Measurements from ENCODE around the gene GVQW3. TPM values are rescaled to one million over a fixed set of nuclear protein-coding genes. Genes with fewer than 3 reads are reported as not detected.

Gene GVQW3
- total RNA-seq, 4 donors from 2014 or later, result 1.8 to 8.1 (median 2.2) TPM

- 87 to 90% methylated on average over 7 of the region's 7 CpGs for WGBS, 2 donors
- Histone ChIP-seq H3K4me1 (no peaks in the 10 kb centered on the region), H3K9me3 (no peaks in the 10 kb centered on the region), H3K27ac (no peak overlapping the region), H3K36me3 (no peaks in the 10 kb centered on the region), H3K27me3 (no peaks in the 10 kb centered on the region), H3K4me3 (no peak overlapping the region)
- no peak for DNase-seq (ENCODE audit: low spot score in 2 of 2)
- TF ChIP-seq POLR2A (IDR thresholded peaks at IDR 0.05) (no peak), CTCF (IDR thresholded peaks at IDR 0.05) (no peak), EP300 (IDR thresholded peaks at IDR 0.05) (no peak)
Measured at GRCh38 chr11:76391811-76392475, 10.8 kb downstream of the GVQW3 start.

GRCh38 chr11:76392870-76393269 lies 11.7 kb downstream of the GVQW3 start:
- Histone ChIP-seq H3K27ac (no peak overlapping the region), H3K36me3 (no peaks in the 10 kb centered on the region), H3K4me1 (no peaks in the 10 kb centered on the region), H3K9me3 (no peaks in the 10 kb centered on the region), H3K27me3 (no peaks in the 10 kb centered on the region), H3K4me3 (no peak overlapping the region)
- DNase-seq (ENCODE audit: low spot score in 2 of 2), result no peak
- WGBS, 2 donors, result 79 to 87% methylated on average over 1 of the region's 1 CpG
- no peak for TF ChIP-seq CTCF (IDR thresholded peaks at IDR 0.05)
- TF ChIP-seq POLR2A (IDR thresholded peaks at IDR 0.05), result no peak
- no peak for TF ChIP-seq EP300 (IDR thresholded peaks at IDR 0.05)

GRCh38 chr11:76394411-76394810 lies 13.3 kb downstream of the GVQW3 start:
- no peak for DNase-seq (ENCODE audit: low spot score in 2 of 2)
- Histone ChIP-seq H3K4me3 (no peak overlapping the region), H3K4me1 (no peaks in the 10 kb centered on the region), H3K36me3 (no peaks in the 10 kb centered on the region), H3K9me3 (no peaks in the 10 kb centered on the region), H3K27ac (no peak overlapping the region), H3K27me3 (no peaks in the 10 kb centered on the region)
- TF ChIP-seq CTCF (IDR thresholded peaks at IDR 0.05), result no peak
- TF ChIP-seq EP300 (IDR thresholded peaks at IDR 0.05), result no peak
- no peak for TF ChIP-seq POLR2A (IDR thresholded peaks at IDR 0.05)

- 96 to 100% methylated on average over 1 of the region's 1 CpG for WGBS, 2 donors
- Histone ChIP-seq H3K36me3 (no peaks in the 10 kb centered on the region), H3K4me1 (no peaks in the 10 kb centered on the region), H3K9me3 (no peaks in the 10 kb centered on the region), H3K27me3 (no peaks in the 10 kb centered on the region), H3K27ac (no peak overlapping the region), H3K4me3 (no peak overlapping the region)
- TF ChIP-seq CTCF (IDR thresholded peaks at IDR 0.05), result no peak
- no peak for TF ChIP-seq EP300 (IDR thresholded peaks at IDR 0.05)
- no peak for TF ChIP-seq POLR2A (IDR thresholded peaks at IDR 0.05)
- DNase-seq (ENCODE audit: low spot score in 2 of 2), result no peak
Measured at GRCh38 chr11:76395296-76395695, 14.2 kb downstream of the GVQW3 start.

- Histone ChIP-seq H3K27ac (no peak overlapping the region), H3K4me1 (no peaks in the 10 kb centered on the region), H3K27me3 (no peaks in the 10 kb centered on the region), H3K36me3 (no peaks in the 10 kb centered on the region), H3K4me3 (no peak overlapping the region), H3K9me3 (no peaks in the 10 kb centered on the region)
- WGBS, 2 donors, result 90 to 93% methylated on average over 3 of the region's 3 CpGs
- no peak for DNase-seq (ENCODE audit: low spot score in 2 of 2)
- TF ChIP-seq CTCF (IDR thresholded peaks at IDR 0.05), result no peak
- no peak for TF ChIP-seq EP300 (IDR thresholded peaks at IDR 0.05)
- no peak for TF ChIP-seq POLR2A (IDR thresholded peaks at IDR 0.05)
Measured at GRCh38 chr11:76397383-76397782, 16.3 kb downstream of the GVQW3 start.

All from tibial nerve (tissue), 4 donors.